C4-2B (cell line): ENCODE measurements around the gene KLHL3.

Experiments
- CTCF ChIP-seq: fragments of 450-650 bp; conservative IDR thresholded peaks from 2 replicates; pipeline ENCODE4 v1.5.1; 2017; ENCODE audit warnings: mild to moderate bottlenecking
- ZFX ChIP-seq: fragments of 450-650 bp; IDR thresholded peaks from 2 replicates; pipeline ENCODE4 v1.6.1; 2017

GRCh38 chr5:137760294-137760693 is 24.4 kb upstream of the KLHL3 start:
- TF ChIP-seq CTCF = no peak
- TF ChIP-seq ZFX = no peak
